CD4-positive, alpha-beta T cell treated with Interleukin-4 for 4 hours (primary cell): ENCODE data around the gene RBM44.

Experiments
- DNase-seq: peaks from one replicate; pipeline ENCODE4 v3.0.0-alpha.2; 2020

RBM44 gene

GRCh38 chr2:237874585-237875161 lies 76.1 kb downstream of the RBM44 start:
- DNase-seq, result no peak

- DNase-seq, result no peak
Observed at GRCh38 chr2:237875256-237876060, 76.9 kb downstream of the RBM44 start.

GRCh38 chr2:237876061-237876526 lies 77.5 kb downstream of the RBM44 start:
- DNase-seq, result no peak

GRCh38 chr2:237876532-237876931 lies 78.0 kb downstream of the RBM44 start:
- DNase-seq, result no peak

GRCh38 chr2:237876951-237877491 lies 78.4 kb downstream of the RBM44 start:
- DNase-seq, result no peak

GRCh38 chr2:237877576-237878307 lies 79.2 kb downstream of the RBM44 start:
- no peak for DNase-seq

- DNase-seq, result no peak
Observed at GRCh38 chr2:237878321-237879057, 79.9 kb downstream of the RBM44 start.

GRCh38 chr2:237879058-237879430 lies 80.5 kb downstream of the RBM44 start:
- DNase-seq, result no peak

- DNase-seq, result no peak
Observed at GRCh38 chr2:237879991-237880560, 81.5 kb downstream of the RBM44 start.

- DNase-seq, result no peak
Observed at GRCh38 chr2:237882510-237883481, 84.2 kb downstream of the RBM44 start.

- no peak for DNase-seq
Observed at GRCh38 chr2:237883951-237884446, 85.4 kb downstream of the RBM44 start.

GRCh38 chr2:237884681-237885080 lies 86.1 kb downstream of the RBM44 start:
- no peak for DNase-seq

- no peak for DNase-seq
Observed at GRCh38 chr2:237885111-237885930, 86.7 kb downstream of the RBM44 start.

GRCh38 chr2:237885931-237886684 lies 87.5 kb downstream of the RBM44 start:
- no peak for DNase-seq

- DNase-seq, result no peak
Observed at GRCh38 chr2:237886685-237887481, 88.3 kb downstream of the RBM44 start.

GRCh38 chr2:237888389-237888788 lies 89.8 kb downstream of the RBM44 start:
- DNase-seq, result no peak

- DNase-seq, result no peak
Observed at GRCh38 chr2:237889016-237889415, 90.4 kb downstream of the RBM44 start.

- no peak for DNase-seq
Observed at GRCh38 chr2:237889811-237890210, 91.2 kb downstream of the RBM44 start.
